ENCODE results near the gene SLC22A23. TPM values are rescaled to one million over a fixed set of nuclear protein-coding genes. Genes with fewer than 3 reads are reported as not detected.
A peak's percentile ranks its signal among the peaks of the same experiment; 100 is the strongest.

SLC22A23 gene
- total RNA-seq, 4 donors from 2014 or later: 6.6 to 25.0 (median 14.6) TPM

DNA sequence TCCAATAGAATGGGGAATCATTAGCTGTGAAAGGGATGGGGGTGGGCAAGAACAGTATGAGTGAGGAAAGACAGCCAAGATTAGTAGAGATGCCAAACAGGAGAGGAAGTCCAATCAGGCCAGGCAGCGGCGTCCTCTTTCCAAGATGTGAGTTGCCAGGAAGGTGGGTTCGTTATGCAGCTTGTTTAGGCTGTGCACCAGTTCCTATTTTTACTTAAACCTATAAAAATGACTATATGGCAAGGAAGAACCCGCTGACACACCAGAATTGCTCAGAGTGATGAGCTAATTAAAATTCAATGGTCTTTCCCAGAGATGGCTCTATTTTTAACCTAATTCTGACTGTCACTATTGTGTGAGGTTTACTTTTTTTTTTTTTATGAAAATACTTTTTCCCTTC lies 88.2 kb downstream of the SLC22A23 start:
- in situ Hi-C loops (cut with MboI; ENCODE audit: low sequenced_read_pairs in 4 of 4) (no loop called here), intact Hi-C loops (cut with DNase I; ENCODE audit: low total_unique reads) (no loop called here)
- no peaks in the 10 kb centered on the region for H3K4me1 ChIP-seq
- no peak for DNase-seq
- H3K9me3 ChIP-seq: no peaks in the 10 kb centered on the region
- H3K27me3 ChIP-seq: no peaks in the 10 kb centered on the region
- no peaks in the 10 kb centered on the region for H3K36me3 ChIP-seq
- ATAC-seq: no peak
- H3K27ac ChIP-seq: no peak overlapping the region
- H3K4me3 ChIP-seq: no peak overlapping the region
- TF ChIP-seq POLR2A (IDR thresholded peaks at IDR 0.05): no peak
- no peak for TF ChIP-seq CTCF (IDR thresholded peaks at IDR 0.05 in 4 of 5, conservative IDR thresholded peaks at IDR 0.05 in 1 of 5)

DNA sequence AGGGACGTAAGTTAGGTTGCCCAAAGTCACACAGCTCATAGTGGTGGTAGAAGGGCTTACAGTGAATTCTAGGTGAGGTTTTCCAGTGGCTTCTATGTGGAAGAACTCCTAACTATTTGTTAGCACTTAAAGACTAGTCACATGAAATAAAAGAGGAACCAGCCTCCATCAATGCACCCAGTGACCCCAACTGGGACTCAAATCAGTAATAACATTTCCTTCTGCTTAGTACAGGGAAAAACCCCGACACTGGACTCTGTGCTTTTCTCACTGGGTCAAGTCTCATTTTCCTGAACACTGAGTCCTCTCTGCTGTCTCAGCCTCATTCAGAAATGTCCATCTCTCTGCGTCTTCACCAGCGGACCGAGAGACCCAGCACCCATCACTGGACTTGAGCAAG lies 89.2 kb downstream of the SLC22A23 start:
- no peak for TF ChIP-seq POLR2A (IDR thresholded peaks at IDR 0.05)
- no peak for TF ChIP-seq CTCF (IDR thresholded peaks at IDR 0.05 in 4 of 5, conservative IDR thresholded peaks at IDR 0.05 in 1 of 5)
- in situ Hi-C loops (cut with MboI; ENCODE audit: low sequenced_read_pairs in 4 of 4) (no loop called here), intact Hi-C loops (cut with DNase I; ENCODE audit: low total_unique reads) (no loop called here)
- H3K36me3 ChIP-seq: no peaks in the 10 kb centered on the region
- DNase-seq (no peak), ATAC-seq (peak in 1 of 2 donors; percentile 33)
- H3K27me3 ChIP-seq: no peaks in the 10 kb centered on the region
- no peaks in the 10 kb centered on the region for H3K9me3 ChIP-seq
- no peaks in the 10 kb centered on the region for H3K4me1 ChIP-seq
- H3K27ac ChIP-seq: no peak overlapping the region
- no peak overlapping the region for H3K4me3 ChIP-seq

- Histone ChIP-seq H3K4me3 (no peak overlapping the region), H3K27ac (no peak overlapping the region), H3K9me3 (no peaks in the 10 kb centered on the region), H3K4me1 (no peaks in the 10 kb centered on the region), H3K36me3 (no peaks in the 10 kb centered on the region), H3K27me3 (no peaks in the 10 kb centered on the region)
- ATAC-seq (no peak), DNase-seq (no peak)
- in situ Hi-C loops (cut with MboI; ENCODE audit: low sequenced_read_pairs in 4 of 4): no loop called here
- TF ChIP-seq CTCF (IDR thresholded peaks at IDR 0.05 in 4 of 5, conservative IDR thresholded peaks at IDR 0.05 in 1 of 5): no peak
- TF ChIP-seq POLR2A (IDR thresholded peaks at IDR 0.05): no peak
- intact Hi-C loops (cut with DNase I; ENCODE audit: low total_unique reads): no loop called here
These were observed 90.0 kb downstream of the SLC22A23 start for GRCh38 chr6:3366596-3367413.

DNA sequence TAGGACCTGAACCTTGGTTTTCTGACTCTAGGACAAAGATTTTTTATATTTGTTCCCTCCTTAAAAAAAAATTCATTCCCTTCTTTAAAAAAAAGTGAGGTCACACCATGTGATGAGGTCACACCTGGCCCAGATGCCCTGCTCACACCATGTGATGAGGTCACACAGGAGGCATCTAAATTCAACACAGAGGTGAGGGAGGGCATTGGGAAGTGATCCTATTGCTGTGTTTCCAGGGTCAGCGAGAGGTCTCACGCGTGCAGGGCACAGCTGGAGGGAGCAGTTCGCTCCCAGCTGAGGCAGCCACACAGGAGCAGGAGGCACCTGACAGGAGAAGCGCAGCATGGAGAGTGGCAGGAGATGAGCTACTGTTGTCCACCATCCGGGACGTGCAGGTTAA lies 92.5 kb downstream of the SLC22A23 start:
- ATAC-seq (no peak), DNase-seq (no peak)
- Histone ChIP-seq H3K27ac (no peak overlapping the region), H3K36me3 (no peaks in the 10 kb centered on the region), H3K9me3 (no peaks in the 10 kb centered on the region), H3K27me3 (no peaks in the 10 kb centered on the region), H3K4me1 (no peaks in the 10 kb centered on the region), H3K4me3 (no peak overlapping the region)
- in situ Hi-C loops (cut with MboI; ENCODE audit: low sequenced_read_pairs in 4 of 4) (no loop called here), intact Hi-C loops (cut with DNase I; ENCODE audit: low total_unique reads) (loop anchor here (5.0 kb wide), 1 partner anchor 53 kb away; no protein-coding TSS in a partner anchor)
- TF ChIP-seq CTCF (IDR thresholded peaks at IDR 0.05 in 4 of 5, conservative IDR thresholded peaks at IDR 0.05 in 1 of 5) (no peak), POLR2A (IDR thresholded peaks at IDR 0.05) (no peak)

Measured in gastrocnemius medialis (tissue), 4 donors.